ENCODE results near the gene UMODL1. TPM values are rescaled to one million over a fixed set of nuclear protein-coding genes. Genes with fewer than 3 reads are reported as not detected.
A peak's percentile ranks its signal among the peaks of the same experiment; 100 is the strongest.

Gene UMODL1
- total RNA-seq, 1 donor from 2014 or later: not detected

- Mint-ChIP-seq H3K9me3 (ENCODE audit: unreplicated experiment) (no peaks in the 10 kb centered on the region), H3K27ac (ENCODE audit: unreplicated experiment) (no peak overlapping the region)
Observed at GRCh38 chr21:42162831-42163510, 91.9 kb downstream of the UMODL1 start.

GRCh38 chr21:42163511-42163863 is 92.4 kb downstream of the UMODL1 start:
- no peak for TF ChIP-seq CTCF (IDR thresholded peaks at IDR 0.05; ENCODE audit: unreplicated experiment)
- Mint-ChIP-seq H3K9me3 (ENCODE audit: unreplicated experiment) (no peaks in the 10 kb centered on the region), H3K4me3 (ENCODE audit: unreplicated experiment) (no peak overlapping the region), H3K27me3 (ENCODE audit: unreplicated experiment) (peaks cover 13% of the 10 kb centered on the region), H3K4me1 (ENCODE audit: unreplicated experiment) (peaks cover 38% of the 10 kb centered on the region), H3K27ac (ENCODE audit: unreplicated experiment) (no peak overlapping the region), H3K36me3 (ENCODE audit: low read depth, unreplicated experiment) (peaks cover 5% of the 10 kb centered on the region)
- no peak for DNase-seq (ENCODE audit: low spot score)

More at GRCh38 chr21:42162831-42163510, 91.9 kb downstream of the UMODL1 start:
- Mint-ChIP-seq H3K4me1 (ENCODE audit: unreplicated experiment) (peaks cover 38% of the 10 kb centered on the region), H3K36me3 (ENCODE audit: low read depth, unreplicated experiment) (peaks cover 5% of the 10 kb centered on the region), H3K27me3 (ENCODE audit: unreplicated experiment) (peaks cover 13% of the 10 kb centered on the region), H3K4me3 (ENCODE audit: unreplicated experiment) (no peak overlapping the region)
- TF ChIP-seq CTCF (IDR thresholded peaks at IDR 0.05; ENCODE audit: unreplicated experiment): no peak
- DNase-seq (ENCODE audit: low spot score): no peak

- Mint-ChIP-seq H3K27me3 (ENCODE audit: unreplicated experiment) (peaks cover 13% of the 10 kb centered on the region), H3K9me3 (ENCODE audit: unreplicated experiment) (no peaks in the 10 kb centered on the region), H3K36me3 (ENCODE audit: low read depth, unreplicated experiment) (peaks cover 5% of the 10 kb centered on the region), H3K27ac (ENCODE audit: unreplicated experiment) (peak overlapping the region; percentile 48), H3K4me1 (ENCODE audit: unreplicated experiment) (peaks cover 38% of the 10 kb centered on the region), H3K4me3 (ENCODE audit: unreplicated experiment) (no peak overlapping the region)
- TF ChIP-seq CTCF (IDR thresholded peaks at IDR 0.05; ENCODE audit: unreplicated experiment): no peak
- peak; percentile 59 for DNase-seq (ENCODE audit: low spot score)
Observed at GRCh38 chr21:42164064-42164789, 93.1 kb downstream of the UMODL1 start.

GRCh38 chr21:42164818-42165217 is 93.7 kb downstream of the UMODL1 start:
- Mint-ChIP-seq H3K27ac (ENCODE audit: unreplicated experiment) (peak overlapping the region; percentile 48), H3K36me3 (ENCODE audit: low read depth, unreplicated experiment) (peaks cover 5% of the 10 kb centered on the region), H3K27me3 (ENCODE audit: unreplicated experiment) (peaks cover 10% of the 10 kb centered on the region), H3K4me3 (ENCODE audit: unreplicated experiment) (no peak overlapping the region), H3K4me1 (ENCODE audit: unreplicated experiment) (peaks cover 36% of the 10 kb centered on the region), H3K9me3 (ENCODE audit: unreplicated experiment) (no peaks in the 10 kb centered on the region)
- no peak for TF ChIP-seq CTCF (IDR thresholded peaks at IDR 0.05; ENCODE audit: unreplicated experiment)
- no peak for DNase-seq (ENCODE audit: low spot score)

- Mint-ChIP-seq H3K36me3 (ENCODE audit: low read depth, unreplicated experiment) (peaks cover 5% of the 10 kb centered on the region), H3K27me3 (ENCODE audit: unreplicated experiment) (peaks cover 8% of the 10 kb centered on the region), H3K27ac (ENCODE audit: unreplicated experiment) (no peak overlapping the region), H3K4me1 (ENCODE audit: unreplicated experiment) (peaks cover 36% of the 10 kb centered on the region), H3K4me3 (ENCODE audit: unreplicated experiment) (no peak overlapping the region), H3K9me3 (ENCODE audit: unreplicated experiment) (no peaks in the 10 kb centered on the region)
- no peak for TF ChIP-seq CTCF (IDR thresholded peaks at IDR 0.05; ENCODE audit: unreplicated experiment)
- DNase-seq (ENCODE audit: low spot score): no peak
Observed at GRCh38 chr21:42165901-42166300, 94.8 kb downstream of the UMODL1 start.

Data from endothelial cell (in vitro differentiated cells).